ENCODE data around the gene STK32C.

STK32C gene

DNA sequence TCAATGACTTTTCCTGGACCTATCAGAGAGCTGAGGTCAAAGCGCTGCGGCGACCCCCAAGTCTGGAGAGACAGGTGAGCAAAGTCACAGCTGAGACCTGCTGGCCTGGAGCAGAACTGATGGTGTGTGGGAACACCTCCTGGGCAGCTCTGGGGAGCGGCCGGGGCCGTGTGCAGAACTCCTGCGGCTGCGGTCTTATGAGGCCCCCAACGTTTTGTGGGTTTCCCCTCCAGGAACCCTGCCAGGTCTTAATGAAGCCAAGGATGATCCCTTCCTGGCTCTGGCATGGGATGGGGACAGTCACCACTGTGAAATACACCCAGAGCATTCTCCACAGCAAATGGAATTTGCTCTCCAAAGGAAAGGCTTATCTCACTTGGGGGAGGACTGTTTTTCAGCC lies 94.9 kb downstream of the STK32C start:
- DNase-seq (ENCODE audit: low read depth in 2 of 2) = no peak

DNA sequence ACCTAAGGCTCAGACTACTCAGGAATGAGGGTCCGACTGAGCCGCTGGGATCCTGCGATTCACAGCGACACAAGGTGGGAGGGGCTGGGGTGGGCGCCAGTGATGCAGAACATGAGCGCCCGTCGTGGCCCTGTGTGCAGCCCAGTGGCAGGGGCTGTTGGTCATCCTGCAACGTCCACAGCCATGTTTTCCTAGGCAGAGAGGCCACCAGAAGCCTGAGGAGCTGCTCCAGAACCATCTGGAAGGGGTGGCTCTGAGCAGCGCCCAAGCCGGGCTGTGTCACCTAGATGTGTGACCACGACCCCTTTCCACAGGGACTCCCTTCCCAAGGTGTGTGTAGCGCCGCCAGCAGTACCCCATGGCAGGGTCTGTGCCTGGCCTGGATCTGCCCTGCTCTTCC lies 96.5 kb downstream of the STK32C start:
- no peak for DNase-seq (ENCODE audit: low read depth in 2 of 2)

DNA sequence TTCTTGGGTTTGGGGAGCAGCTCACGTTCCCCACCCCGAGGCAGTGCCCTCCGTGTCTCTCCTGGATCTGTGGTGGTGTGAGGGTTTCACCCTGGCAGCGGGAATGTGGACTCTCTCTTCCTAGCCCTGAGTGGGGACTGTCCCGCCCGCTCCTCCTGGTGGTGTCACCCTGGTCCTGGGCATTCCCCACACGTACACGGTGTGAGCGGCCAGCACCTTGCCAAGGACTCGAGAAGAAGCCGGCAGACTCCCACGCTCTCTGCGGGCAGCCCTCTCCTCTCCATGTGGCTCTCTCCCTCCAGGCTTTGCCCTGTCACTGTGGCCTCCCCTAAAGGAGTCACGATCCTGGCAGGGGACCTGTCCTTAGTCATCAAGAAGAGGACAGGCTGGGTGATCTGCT lies 97.0 kb downstream of the STK32C start:
- DNase-seq (ENCODE audit: low read depth in 2 of 2) = no peak

DNA sequence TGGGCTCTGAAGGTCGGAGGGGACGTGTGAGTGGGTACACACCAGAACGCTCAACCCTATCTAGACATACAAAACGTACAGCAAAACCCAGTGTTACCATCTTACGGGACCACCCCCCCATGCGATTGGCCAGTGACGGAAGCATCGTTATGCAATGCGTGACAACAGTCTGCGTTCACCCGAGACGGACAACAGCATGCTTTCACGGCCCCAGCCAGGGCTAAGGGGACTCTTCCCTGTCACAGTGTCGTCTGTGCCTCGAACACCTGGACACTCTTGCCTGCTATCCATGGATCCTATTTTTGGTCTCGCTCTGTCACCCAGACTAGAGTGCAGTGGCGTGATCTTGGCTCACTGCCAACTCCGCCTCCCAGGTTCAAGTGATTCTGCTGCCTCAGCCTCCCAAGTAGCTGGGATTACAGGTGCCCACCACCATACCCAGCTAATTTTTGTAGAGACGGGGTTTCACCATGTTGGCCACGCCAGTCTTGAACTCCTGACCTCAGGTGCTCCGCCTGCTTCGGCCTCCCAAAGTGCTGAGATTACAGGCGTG lies 97.7 kb downstream of the STK32C start:
- DNase-seq (ENCODE audit: low read depth in 2 of 2) = no peak

DNA sequence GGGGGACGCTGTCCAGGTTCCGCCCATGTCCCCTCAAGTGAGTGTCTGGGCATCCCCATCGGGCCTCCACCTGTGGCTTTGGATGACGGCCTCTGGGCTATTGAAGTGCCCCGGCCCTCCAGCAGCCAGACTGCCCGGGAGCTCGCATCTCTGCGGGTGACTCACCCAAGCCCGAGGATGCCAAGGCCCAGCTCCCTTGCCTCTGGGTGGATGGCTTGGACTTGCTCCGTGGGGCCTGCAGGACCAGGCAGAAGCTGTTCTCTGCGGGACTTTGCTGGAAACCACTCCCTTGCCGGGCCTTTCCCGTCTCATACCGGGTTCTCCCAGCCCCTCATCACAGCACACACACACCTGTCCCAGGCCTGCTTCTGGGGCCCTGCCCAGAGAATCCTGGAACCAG lies 98.6 kb downstream of the STK32C start:
- DNase-seq (ENCODE audit: low read depth in 2 of 2) = no peak

DNA sequence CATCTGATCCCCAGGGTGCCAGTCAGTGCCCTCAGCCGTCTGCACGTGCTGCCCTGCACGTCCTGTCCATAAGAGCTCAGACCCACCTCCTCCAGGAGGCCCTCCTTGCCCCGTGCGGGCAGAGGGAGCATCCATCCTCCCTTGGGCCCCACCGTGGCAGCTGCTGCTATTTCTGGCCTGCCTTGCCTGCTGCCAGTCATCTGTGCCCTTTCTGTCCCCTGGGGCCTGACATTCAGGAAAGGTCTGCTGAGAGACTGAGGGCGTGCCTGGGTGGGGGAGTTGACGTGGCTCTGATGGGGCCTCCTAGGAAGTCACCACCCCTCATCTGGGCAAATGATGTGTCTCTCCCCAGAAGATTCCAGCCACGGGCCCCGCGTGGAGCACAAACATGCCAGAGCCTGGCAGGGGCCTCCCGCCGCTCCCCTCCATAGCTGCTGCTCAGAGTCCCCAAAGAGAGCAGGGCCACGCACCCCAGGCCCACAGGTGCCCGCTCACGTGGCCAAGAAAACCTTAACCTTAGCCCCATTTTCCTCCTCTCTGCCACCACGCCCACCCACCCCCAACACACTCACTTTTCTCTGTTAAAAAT lies 99.2 kb downstream of the STK32C start:
- no peak for DNase-seq (ENCODE audit: low read depth in 2 of 2)

DNA sequence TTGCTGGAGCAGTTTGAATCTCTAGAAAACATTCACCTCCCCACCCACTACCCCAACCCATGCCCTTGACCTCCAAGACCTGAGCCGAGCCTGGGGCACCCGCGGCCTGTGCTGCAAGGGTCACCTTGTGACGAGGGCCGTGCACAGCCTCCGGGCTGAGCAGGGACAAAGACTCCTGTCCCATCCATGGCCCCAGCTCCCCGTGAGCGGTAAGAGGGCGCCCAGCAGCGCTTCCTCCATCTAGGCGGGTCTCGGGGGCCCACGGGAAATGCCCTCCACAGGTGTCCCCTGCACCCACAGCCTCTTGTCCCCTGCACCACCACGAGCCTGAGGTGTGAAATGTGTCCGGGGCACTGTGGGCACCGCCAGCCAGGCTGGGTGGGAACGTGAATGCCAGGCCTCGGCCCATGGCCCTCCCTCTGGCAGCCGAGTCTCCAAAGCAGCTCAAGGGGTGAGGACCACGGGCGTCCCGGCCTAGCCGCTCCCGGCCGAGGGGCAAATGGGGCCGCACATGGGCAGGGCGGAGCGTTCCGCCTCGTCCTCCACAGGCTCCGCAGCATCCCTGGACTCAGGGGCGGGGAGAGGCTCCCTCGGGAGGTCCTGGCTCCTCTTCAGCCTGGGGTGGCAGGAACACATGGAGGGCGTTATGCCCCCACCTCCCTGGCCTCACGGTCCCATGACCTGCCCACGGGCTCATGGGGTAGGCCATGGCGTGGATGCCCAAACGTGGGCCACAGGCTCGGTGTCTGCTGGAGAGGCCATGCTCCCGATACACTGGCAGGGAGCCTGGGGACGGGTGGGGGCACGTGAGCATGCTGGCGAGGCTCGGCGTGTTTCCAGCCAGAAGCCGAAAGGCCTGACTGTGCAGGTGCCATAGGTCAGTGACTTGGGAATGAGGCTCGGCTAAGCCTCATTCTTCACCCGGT lies 100.0 kb downstream of the STK32C start:
- no peak for DNase-seq (ENCODE audit: low read depth in 2 of 2)

DNA sequence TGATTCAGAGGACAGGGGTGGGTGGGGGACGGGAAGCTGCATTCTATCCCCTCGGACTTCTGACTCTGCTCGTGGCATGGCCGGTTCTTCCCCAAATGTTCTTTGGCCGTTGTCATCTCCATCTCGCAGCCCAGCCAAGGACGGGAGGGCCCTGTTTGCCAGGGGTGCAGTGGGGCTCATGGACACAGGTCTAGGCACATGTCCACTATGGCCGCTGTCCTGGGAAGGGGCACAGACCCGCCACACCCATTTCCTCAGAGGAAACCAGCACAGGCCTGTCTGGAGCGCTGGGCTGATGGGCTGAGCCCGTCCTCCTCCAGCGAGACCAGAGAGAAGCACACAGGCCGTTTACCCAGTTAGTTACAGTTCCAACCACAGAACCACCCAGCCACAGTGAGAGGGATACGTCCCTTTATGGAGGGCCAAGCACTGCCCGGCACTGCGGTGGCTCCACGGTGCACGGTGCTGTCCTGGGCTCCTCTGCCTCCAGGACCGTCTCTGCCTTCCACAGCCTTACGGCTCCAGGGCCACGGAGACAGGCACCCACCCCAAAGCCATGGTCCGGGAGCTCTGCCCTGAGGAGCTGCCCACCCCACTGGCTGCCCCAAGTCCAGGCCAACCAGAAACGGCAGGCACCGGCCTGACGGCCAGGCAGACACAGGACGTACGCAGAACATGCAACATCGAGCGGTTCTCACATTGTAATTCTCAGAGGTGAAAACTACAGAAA lies 100.8 kb downstream of the STK32C start:
- DNase-seq (ENCODE audit: low read depth in 2 of 2) = no peak

DNA sequence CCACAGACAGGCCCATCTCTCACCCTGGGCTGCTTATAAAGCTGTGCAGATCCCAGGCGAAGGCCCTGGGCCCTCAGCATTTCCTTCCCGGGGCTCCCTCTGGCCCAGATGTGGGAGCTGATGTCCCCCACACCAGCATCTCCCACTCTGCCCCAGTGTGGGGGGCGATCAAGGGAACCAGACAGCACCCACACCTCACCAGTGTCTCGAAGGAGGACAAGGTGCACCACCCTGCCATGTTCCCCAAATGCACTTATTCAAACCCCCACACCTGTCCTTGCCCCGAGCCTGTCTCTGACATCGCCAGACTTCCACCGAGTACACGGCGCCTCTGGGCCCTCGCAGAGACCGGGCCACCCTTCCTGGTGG lies 101.4 kb downstream of the STK32C start:
- no peak for DNase-seq (ENCODE audit: low read depth in 2 of 2)

DNA sequence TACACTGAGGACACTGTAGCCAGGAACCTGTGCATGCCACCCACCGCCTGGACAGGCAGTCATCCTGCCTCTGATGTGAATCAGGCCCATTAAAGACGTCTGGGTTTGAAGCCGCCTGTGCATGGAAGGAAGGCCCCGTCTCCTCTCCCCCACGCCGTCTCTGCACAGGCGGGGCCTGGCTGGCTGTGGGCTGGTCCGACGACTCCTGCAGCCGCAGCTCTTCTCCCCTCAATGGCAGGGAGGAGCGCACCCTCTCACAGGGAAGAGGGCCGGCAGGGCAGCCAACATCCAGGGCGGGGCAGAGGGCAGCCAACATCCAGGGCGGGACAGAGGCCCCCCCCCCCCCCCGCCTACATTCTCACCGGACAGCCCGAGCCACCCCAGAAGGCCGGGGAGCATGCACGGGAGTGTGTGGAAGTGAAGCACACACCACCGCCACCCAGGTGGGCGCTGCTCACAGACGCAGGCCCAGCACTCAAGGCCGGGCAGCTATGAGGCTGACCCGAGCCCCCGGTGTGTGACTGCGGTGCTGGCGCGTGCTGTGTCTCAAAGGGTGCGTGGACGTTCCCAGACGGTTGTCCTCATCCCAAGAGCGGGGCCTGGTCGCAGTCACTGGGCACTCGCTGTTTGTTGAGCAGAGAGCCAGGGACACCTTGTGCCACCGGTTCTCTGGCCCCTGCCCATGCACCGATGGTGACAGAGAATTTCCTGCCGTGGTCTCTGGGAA lies 101.9 kb downstream of the STK32C start:
- no peak for DNase-seq (ENCODE audit: low read depth in 2 of 2)

DNA sequence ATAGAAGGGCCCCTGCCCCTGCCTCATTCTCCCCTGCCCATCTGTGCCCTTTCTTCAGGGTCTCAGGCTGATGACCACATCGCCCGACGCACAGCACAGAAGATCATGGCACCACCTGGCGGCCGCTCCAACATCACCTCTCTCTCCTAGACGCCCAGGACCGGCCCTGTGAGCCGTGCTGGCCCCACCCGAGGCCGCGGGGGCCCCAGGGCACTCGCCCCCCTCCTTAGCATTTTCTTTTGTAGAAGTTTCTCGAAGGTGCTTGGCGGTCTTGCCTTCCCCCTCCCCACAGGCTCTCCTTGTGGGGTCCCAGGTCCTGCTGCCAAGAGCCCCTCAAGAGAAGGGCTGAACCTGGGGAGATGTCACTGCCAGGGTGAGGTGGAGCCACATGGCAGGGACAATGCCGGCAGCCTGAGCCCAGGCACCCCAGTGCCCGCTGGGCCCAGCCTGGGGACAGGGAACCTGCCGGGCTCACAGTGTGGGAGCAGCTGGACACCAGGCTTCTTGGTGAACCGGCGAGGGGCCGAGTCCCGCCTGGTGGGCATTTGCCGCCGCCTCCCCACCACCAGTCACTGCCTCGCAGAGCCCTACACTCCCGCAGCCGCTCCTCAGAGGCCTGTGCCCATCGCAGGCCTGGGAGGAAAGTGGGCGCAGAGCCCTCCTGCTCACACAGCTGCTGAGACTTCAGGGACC lies 102.8 kb downstream of the STK32C start:
- DNase-seq (ENCODE audit: low read depth in 2 of 2) = no peak

DNA sequence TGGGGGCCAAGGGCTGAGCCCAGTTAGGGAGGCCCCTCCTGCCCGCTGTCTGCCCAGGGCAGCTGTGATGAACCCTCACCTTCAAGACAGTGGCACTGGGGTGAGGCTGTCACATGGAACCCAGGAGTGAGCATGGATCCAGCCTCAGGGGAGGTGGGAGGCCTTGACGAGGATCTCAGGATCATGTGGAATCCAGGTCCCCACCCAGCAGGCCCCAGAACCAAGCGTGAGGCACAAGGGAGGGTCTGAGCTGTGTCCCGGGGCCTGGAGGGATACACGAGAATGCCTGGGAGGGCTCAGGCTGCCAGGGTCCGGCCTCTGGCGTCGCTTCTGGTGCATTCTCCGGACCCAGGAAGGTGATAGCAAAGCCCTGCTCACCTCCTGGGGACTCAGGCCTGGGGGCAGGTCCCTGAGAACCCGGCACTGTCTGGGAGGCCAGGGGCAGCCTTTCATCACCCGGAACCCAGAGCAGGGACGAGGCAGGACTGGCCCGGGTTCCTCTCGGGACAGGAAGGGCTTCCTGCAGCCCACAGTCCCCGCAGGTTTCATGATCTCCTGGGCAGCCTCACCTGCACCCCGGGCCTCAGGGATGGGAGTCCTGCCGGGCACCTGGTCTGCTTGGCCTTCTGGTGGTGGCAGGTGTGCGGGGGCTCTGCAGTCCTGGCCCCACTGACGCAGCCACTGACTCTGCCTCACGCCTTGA lies 103.5 kb downstream of the STK32C start:
- DNase-seq (ENCODE audit: low read depth in 2 of 2) = no peak

DNA sequence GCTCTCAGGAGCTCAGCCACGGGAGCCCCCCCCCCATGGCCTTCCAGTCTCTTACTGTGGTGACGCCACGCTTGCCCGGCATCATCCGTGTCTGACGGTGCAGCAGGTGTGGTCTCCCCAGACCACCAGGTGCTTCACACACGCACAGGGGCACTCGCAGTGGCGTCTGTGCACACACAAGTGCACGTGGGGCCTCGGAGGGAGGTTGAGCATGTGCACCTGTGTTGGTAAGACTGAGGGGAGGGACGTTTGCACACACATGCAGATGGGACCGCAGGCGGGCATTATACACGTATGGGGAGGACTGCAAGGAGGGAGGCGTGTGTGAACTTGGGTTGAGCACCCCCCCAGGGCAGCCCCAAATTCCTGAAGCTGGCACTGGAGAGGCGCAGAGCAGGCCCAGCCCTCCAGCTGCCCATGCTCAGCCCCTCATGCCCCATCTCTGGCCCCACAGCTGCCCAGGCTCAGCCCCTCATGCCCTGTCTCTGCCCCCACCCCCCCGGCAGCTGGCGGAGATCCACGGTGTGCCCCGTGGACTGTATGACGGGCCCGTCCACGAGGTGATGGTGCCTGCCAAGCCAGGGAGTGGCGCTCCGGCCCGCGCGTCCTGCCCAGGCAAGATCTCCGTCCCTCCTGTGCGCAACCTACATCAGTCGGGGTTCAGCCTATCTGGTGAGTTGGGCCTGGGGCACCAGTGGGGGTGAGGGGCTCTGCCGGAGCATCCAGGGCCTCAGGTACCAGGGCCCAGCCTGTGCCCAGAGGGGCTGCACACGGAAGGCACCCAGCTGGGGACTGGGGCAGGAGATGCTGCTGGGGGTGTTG lies 104.3 kb downstream of the STK32C start:
- DNase-seq (ENCODE audit: low read depth in 2 of 2) = no peak

DNA sequence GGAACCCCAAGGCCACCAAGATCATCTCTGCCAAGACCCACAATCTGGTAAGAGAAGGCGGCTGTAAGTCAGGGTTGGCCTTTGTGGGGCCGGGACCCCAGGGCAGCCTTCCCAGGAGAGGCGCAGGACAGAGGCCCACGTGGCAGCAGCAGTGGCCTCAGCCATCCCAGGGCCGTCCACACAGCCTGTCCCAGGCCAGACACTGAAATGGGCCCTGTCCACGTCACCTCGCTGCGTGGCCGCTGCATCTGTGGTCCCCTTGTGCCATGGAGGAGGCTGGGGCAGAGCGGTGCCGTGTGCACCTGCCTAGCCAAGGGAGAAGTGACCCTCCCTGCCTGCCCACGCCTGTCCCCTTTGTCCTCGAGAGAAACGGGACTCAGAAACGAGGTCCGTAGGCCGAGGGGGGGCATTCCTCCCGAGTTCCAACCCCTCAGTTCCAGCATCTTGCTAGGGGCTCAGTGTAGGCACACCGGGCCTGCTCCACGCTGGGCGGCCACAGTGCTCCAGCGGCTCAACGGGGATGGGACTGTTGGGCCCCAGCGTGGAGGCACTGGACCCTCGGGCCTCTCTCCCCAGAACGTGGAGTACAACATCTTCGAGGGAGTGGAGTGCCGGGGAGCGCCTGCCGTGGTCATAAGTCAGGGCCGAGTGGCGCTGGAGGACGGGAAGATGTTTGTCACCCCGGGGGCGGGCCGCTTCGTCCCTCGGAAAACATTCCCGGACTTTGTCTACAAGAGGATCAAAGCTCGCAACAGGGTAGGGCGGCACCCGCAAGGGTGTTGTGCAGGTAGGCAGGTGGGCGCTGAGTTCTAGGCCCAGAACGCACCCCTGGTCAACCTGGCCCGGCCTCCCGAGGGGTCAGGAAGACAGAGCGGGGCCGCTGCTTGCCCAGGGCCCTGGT lies 105.4 kb downstream of the STK32C start:
- DNase-seq (ENCODE audit: low read depth in 2 of 2) = no peak

DNA sequence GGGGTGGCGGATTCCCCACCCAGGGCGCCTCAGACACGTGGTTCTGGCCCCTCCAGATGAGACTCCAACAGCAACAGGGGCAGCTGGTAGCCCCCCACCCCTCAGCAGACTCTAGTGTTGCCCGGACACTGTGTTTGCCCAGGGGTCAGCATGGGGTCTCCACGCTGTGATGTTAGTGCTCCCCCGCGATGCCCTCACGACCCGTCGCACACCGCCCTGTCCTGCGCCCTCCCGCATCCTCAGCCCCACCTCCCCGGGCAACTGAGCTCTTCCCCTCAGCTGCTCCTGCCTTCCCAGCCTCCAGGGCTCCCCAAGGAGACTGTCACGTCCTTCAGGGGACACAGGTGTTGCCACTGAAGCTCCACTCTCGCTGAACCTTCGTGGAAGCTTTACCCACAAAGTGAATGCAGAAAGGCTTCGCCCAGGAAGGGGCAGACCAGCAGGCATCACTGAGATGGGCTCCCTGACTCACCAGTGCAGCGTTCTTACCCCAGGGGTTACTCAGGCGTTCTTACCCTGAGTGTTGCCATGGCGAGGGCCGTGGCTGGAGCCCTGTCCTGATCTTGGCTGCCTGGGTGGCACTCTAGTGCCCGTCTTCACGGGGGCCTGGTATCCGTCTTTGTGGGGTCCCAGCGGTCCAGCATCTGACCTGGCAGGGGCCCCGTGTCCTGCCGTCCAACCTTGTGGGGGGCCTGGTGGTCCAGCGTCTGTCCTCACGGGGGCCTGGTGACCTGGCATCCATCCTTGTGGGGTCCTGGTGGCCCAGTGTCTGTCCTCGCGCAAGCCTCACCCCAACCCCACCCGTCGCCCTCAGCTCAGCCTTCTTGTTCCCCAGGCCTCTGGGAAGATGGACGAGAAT lies 106.4 kb downstream of the STK32C start:
- DNase-seq (ENCODE audit: low read depth in 2 of 2) = no peak

DNA sequence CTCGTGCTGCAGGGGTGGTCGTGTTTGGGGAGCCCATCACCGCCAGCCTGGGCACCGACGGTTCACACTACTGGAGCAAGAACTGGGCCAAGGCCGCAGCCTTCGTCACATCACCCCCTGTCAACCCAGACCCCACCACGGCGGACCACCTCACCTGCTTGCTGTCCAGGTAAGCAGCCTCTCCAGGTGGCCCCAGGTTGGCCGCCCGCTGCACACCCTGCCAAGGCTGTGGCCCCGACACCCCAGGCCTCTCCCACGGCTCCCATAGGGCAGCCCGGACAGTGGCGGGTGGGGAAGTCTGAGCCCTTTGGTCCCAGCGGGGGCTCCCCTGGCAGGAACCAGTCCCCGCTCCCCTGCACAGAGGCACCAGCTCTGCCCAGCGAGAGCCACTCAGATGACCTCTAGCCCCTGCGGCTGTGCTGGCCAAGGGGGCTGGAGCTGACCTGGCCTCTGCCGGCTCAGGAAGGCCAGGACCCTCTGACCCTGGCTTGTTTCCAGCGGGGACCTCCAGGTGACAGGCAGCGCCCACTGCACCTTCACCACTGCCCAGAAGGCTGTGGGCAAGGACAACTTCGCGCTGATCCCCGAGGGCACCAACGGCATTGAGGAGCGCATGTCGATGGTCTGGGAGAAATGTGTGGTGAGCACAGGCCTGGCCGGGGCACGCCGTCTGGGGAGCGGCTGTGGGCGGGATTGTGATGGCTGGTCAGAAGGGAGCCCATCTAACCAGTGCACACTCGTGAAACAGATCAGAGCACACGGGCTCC lies 107.2 kb downstream of the STK32C start:
- DNase-seq (ENCODE audit: low read depth in 2 of 2) = no peak

DNA sequence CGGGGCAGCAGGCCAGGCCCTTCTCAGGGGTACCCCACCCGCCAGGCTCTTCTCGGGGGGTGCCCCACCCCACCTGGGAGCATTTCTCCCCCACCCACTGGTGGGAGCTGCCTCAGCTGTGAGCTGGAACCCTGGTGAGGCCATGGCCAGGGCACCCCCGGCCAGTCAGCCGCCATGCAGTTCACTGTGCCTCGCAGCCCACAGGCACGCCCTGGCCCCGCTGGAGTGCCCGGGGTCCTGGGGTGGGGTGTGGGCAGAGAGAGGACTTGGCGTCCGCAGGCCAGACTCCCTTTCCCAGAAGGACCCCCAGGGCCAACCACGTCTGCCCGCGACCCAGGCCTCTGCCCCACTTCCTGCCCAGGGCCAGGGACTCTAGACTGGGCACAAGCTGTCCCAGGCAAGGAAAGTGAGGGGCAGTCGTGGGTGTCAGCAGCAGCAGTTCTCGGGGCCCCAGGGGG lies 107.9 kb downstream of the STK32C start:
- DNase-seq (ENCODE audit: low read depth in 2 of 2) = no peak
